OCI-LY3 (cell line): ENCODE results near the gene FMN1.

Experiments used
- H2AFZ ChIP-seq: fragments of 200-600, 300-600 bp; shearing (Covaris generic); 2 replicates; pipeline ENCODE4 v1.6.0; 2014; ENCODE audit warnings: antibody characterized with exemption, low read depth, low read length
- H3K27ac ChIP-seq: fragments of 200-600, 300-600 bp; sonication (generic); 2 replicates; pipeline ENCODE4 v1.5.1; 2014; ENCODE audit warnings: mild to moderate bottlenecking, low read length, moderate library complexity, mixed read lengths
- H3K27me3 ChIP-seq: fragments of 200-600, 300-600 bp; sonication (generic); 2 replicates; pipeline ENCODE4 v1.6.1; 2014; ENCODE audit warnings: low read depth, low read length, mixed read lengths
- H3K36me3 ChIP-seq: fragments of 200-600, 300-600 bp; sonication (generic); replicated peaks from 2 replicates; pipeline ENCODE3; 2014; ENCODE audit warnings: low read depth, low read length, mixed read lengths
- H3K4me1 ChIP-seq: fragments of 300-600, 200-600 bp; sonication (generic); 2 replicates; pipeline ENCODE4 v1.6.1; 2014; ENCODE audit warnings: low read length, mixed read lengths
- H3K4me2 ChIP-seq: fragments of 200-600, 300-600 bp; sonication (generic); 2 replicates; pipeline ENCODE4 v1.6.1; 2014; ENCODE audit warnings: low read length, mixed read lengths
- H3K4me3 ChIP-seq: fragments of 300-600, 200-600 bp; sonication (generic); 2 replicates; pipeline ENCODE4 v1.5.1; 2014; ENCODE audit warnings: antibody characterized with exemption, mild to moderate bottlenecking, low read length, moderate library complexity
- H3K79me2 ChIP-seq: fragments of 300-600, 200-600 bp; shearing (Covaris generic); 2 replicates; pipeline ENCODE4 v1.6.1; 2014; ENCODE audit warnings: mild to moderate bottlenecking, low read length, mixed read lengths
- H3K9ac ChIP-seq: fragments of 300-600, 200-600 bp; shearing (Covaris generic); 2 replicates; pipeline ENCODE4 v1.6.0; 2014; ENCODE audit warnings: mild to moderate bottlenecking, low read length, moderate library complexity
- H3K9me3 ChIP-seq: fragments of 200-600, 300-600 bp; shearing (Covaris generic); 2 replicates; pipeline ENCODE4 v1.6.1; 2014; ENCODE audit warnings: low read length, mixed read lengths; ENCODE audit not compliant: insufficient read depth
- H4K20me1 ChIP-seq: fragments of 200-600, 300-600 bp; sonication (generic); 2 replicates; pipeline ENCODE4 v1.6.1; 2016; ENCODE audit warnings: low read length, mixed read lengths; ENCODE audit not compliant: insufficient read depth
- EZH2phosphoT487 ChIP-seq: fragments of 200-600 bp; shearing (Covaris generic); IDR thresholded peaks from 2 replicates; pipeline ENCODE4 v1.6.1; 2018; ENCODE audit warnings: antibody characterized with exemption, mixed run types, low read depth
- TF ChIP-seq, protein P1 (sequence below): fragments of 200-600, 300-600 bp; sonication (generic); IDR thresholded peaks from 2 replicates; pipeline ENCODE4 v1.5.1; 2014; ENCODE audit warnings: antibody characterized with exemption, low read length, low read depth

FMN1 gene

GRCh38 chr15:32859251-32859650, 335.3 kb downstream of the FMN1 start:
- H3K4me2 ChIP-seq = no peak overlapping the region
- H4K20me1 ChIP-seq = no peaks in the 10 kb centered on the region
- no peaks in the 10 kb centered on the region for H3K36me3 ChIP-seq

GRCh38 chr15:32857732-32858131, 336.8 kb downstream of the FMN1 start:
- Histone ChIP-seq H3K9ac (no peak overlapping the region), H3K79me2 (no peaks in the 10 kb centered on the region), H3K36me3 (no peaks in the 10 kb centered on the region), H2AFZ (no peak overlapping the region), H4K20me1 (no peaks in the 10 kb centered on the region), H3K4me2 (no peak overlapping the region), H3K27me3 (peaks cover 32% of the 10 kb centered on the region), H3K9me3 (no peaks in the 10 kb centered on the region), H3K4me3 (no peak overlapping the region), H3K4me1 (peaks cover 12% of the 10 kb centered on the region), H3K27ac (no peak overlapping the region)
- no peak for TF ChIP-seq EZH2phosphoT487
- TF ChIP-seq, protein P1, sequence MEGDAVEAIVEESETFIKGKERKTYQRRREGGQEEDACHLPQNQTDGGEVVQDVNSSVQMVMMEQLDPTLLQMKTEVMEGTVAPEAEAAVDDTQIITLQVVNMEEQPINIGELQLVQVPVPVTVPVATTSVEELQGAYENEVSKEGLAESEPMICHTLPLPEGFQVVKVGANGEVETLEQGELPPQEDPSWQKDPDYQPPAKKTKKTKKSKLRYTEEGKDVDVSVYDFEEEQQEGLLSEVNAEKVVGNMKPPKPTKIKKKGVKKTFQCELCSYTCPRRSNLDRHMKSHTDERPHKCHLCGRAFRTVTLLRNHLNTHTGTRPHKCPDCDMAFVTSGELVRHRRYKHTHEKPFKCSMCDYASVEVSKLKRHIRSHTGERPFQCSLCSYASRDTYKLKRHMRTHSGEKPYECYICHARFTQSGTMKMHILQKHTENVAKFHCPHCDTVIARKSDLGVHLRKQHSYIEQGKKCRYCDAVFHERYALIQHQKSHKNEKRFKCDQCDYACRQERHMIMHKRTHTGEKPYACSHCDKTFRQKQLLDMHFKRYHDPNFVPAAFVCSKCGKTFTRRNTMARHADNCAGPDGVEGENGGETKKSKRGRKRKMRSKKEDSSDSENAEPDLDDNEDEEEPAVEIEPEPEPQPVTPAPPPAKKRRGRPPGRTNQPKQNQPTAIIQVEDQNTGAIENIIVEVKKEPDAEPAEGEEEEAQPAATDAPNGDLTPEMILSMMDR = no peak

More at GRCh38 chr15:32859251-32859650, 335.3 kb downstream of the FMN1 start:
- TF ChIP-seq EZH2phosphoT487 = no peak
- Histone ChIP-seq H3K4me3 (no peak overlapping the region), H3K4me1 (peaks cover 12% of the 10 kb centered on the region), H3K27me3 (peaks cover 27% of the 10 kb centered on the region), H2AFZ (no peak overlapping the region), H3K9me3 (no peaks in the 10 kb centered on the region), H3K79me2 (no peaks in the 10 kb centered on the region), H3K27ac (no peak overlapping the region), H3K9ac (no peak overlapping the region)

DNA sequence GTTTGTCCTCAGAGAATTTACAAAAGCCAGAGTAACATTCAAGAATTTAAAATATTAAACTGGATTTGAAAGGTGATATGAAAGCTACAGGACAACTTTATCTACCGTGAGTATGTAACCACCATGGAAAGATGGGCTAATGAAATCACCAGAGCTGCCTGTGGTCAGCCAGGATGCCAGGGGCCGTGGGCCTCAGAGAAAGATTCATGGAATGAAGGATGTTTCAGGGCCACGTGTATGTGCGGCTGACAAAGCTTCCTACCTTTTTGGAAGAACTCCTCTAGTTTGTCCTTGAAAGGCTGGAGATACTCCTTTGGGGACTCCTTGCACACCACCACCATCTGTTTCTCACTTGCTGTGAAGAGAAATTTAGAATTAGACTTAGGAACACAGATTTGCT, 337.8 kb downstream of the FMN1 start:
- H3K36me3 ChIP-seq = no peaks in the 10 kb centered on the region
- no peak overlapping the region for H3K4me2 ChIP-seq
- H3K27ac ChIP-seq = no peak overlapping the region
- peaks cover 4% of the 10 kb centered on the region for H3K4me1 ChIP-seq
- H4K20me1 ChIP-seq = no peaks in the 10 kb centered on the region
- H3K9ac ChIP-seq = no peak overlapping the region
- no peaks in the 10 kb centered on the region for H3K9me3 ChIP-seq
- H3K27me3 ChIP-seq = peaks cover 39% of the 10 kb centered on the region
- no peak overlapping the region for H3K4me3 ChIP-seq
- H3K79me2 ChIP-seq = no peaks in the 10 kb centered on the region
- H2AFZ ChIP-seq = no peak overlapping the region
- no peak for TF ChIP-seq EZH2phosphoT487
- TF ChIP-seq, protein P1 = no peak

GRCh38 chr15:32855942-32856341, 338.6 kb downstream of the FMN1 start:
- Histone ChIP-seq H3K27me3 (peaks cover 46% of the 10 kb centered on the region), H3K36me3 (no peaks in the 10 kb centered on the region), H3K4me2 (no peak overlapping the region), H3K9me3 (no peaks in the 10 kb centered on the region), H3K4me3 (no peak overlapping the region), H4K20me1 (no peaks in the 10 kb centered on the region), H2AFZ (no peak overlapping the region), H3K79me2 (no peaks in the 10 kb centered on the region), H3K9ac (no peak overlapping the region), H3K4me1 (no peaks in the 10 kb centered on the region), H3K27ac (no peak overlapping the region)
- TF ChIP-seq, protein P1 = no peak
- TF ChIP-seq EZH2phosphoT487 = no peak

DNA sequence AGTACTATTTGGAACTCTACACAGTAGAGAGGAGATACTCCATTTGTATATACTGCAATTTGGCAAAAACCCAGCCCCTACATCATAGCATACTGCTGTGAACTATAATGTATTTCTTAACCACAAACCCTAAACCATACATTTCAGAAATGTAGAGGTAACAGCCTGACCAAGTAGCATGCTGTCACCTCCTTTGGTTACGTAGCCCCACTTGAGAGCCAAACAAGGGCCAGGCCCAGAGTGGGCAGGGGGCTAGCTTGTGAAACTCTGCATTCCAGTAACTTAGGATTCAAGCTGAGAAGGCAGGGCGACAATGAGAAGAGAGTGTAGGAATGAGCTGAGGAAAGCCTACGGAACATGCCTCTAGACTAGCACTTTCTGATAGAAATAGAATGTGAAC, 340.9 kb downstream of the FMN1 start:
- Histone ChIP-seq H3K4me2 (no peak overlapping the region), H3K9ac (no peak overlapping the region)
- TF ChIP-seq EZH2phosphoT487 = no peak

More for the DNA sequence above, 340.9 kb downstream of the FMN1 start:
- Histone ChIP-seq H3K27ac (no peak overlapping the region), H4K20me1 (no peaks in the 10 kb centered on the region), H3K4me3 (no peak overlapping the region), H3K4me1 (no peaks in the 10 kb centered on the region), H3K9me3 (no peaks in the 10 kb centered on the region), H3K27me3 (peaks cover 30% of the 10 kb centered on the region), H3K36me3 (no peaks in the 10 kb centered on the region), H2AFZ (no peak overlapping the region), H3K79me2 (no peaks in the 10 kb centered on the region)
